ENCODE results near the gene MAP2K4.

The MAP2K4 gene

DNA sequence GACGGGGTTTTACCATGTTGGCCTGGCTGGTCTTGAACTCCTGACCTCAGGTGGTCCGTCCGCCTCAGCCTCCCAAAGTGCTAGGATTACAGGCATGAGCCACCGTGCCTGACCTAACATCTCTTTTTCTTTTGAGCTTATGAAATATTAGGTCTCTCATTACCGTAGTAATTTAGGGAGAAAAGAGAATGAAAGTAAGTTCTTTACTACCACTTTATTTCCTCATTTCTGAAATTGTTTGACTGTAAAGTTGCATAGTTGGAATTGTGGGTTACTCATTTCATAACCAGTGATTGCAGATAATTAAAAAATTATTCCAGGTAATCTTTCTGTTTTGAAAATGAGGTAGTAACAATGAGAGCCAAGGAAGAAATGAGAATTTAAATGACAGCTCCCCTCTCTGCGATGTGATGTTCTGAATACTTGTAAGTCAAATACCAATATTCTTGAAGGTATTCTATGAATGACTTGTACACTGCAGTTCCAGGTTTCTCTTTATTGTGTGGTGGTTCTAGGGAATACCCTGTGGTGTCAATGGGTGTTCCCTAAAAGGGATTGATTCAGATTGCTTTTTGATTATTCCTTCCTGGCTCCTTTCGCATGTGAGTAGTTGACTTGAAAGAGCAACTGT, 28.3 kb downstream of the MAP2K4 start:
- no peak for TF ChIP-seq EZH2 (IDR thresholded peaks at IDR 0.05; ENCODE audit: borderline replicate concordance, low read length)
- TF ChIP-seq, protein P1, sequence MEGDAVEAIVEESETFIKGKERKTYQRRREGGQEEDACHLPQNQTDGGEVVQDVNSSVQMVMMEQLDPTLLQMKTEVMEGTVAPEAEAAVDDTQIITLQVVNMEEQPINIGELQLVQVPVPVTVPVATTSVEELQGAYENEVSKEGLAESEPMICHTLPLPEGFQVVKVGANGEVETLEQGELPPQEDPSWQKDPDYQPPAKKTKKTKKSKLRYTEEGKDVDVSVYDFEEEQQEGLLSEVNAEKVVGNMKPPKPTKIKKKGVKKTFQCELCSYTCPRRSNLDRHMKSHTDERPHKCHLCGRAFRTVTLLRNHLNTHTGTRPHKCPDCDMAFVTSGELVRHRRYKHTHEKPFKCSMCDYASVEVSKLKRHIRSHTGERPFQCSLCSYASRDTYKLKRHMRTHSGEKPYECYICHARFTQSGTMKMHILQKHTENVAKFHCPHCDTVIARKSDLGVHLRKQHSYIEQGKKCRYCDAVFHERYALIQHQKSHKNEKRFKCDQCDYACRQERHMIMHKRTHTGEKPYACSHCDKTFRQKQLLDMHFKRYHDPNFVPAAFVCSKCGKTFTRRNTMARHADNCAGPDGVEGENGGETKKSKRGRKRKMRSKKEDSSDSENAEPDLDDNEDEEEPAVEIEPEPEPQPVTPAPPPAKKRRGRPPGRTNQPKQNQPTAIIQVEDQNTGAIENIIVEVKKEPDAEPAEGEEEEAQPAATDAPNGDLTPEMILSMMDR (IDR thresholded peaks at IDR 0.05; ENCODE audit: low read length) = no peak
- H4K20me1 ChIP-seq (ENCODE audit: insufficient read depth, low read length) = 0 out of 2 replicates have a peak, but pooled peaks cover 2% of the 10 kb centered on the region

DNA sequence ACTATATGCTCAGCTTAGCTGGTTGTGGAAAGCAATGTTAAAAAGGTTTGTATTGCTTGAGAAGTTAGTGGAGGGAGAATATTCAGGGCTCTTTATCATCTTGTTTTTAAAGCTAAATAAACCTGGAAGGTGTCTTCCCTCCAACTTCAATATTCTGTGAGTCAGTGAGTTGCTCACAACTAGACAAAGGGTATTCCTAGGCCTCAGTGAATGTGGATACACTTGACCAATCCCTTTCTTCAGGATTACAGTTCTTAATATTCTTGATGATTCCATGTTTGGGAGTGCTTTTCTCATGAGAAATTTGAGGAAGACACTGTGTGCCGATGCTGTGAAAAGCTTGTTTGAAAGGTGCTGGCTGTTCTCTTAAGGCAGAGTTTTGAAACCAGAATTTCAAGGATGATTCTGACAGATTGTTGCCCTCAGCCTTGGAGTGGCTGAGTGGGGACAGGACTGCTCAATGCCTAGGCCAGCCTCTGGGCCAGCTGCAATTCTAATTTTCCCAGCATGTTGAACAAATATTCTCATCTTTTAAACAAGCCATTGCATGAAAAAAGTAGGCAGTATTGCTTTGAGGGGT, 30.1 kb downstream of the MAP2K4 start:
- H3K9me3 ChIP-seq (ENCODE audit: low read length) = no peaks in the 10 kb centered on the region
- no peaks in the 10 kb centered on the region for H3K27me3 ChIP-seq (ENCODE audit: insufficient read depth, low read length)
- H3K4me2 ChIP-seq (ENCODE audit: low read length) = no peak overlapping the region
- H3K4me3 ChIP-seq (ENCODE audit: low read depth, low read length, poor library complexity, severe bottlenecking) = no peak overlapping the region
- H3K27ac ChIP-seq (ENCODE audit: low read depth, low read length, poor library complexity, severe bottlenecking) = no peak overlapping the region
- H3K4me1 ChIP-seq (ENCODE audit: insufficient read depth, low read length, severe bottlenecking) = no peaks in the 10 kb centered on the region
- H3K79me2 ChIP-seq (ENCODE audit: insufficient read depth, low read length) = peaks cover 51% of the 10 kb centered on the region
- 0 out of 2 replicates have a peak, but pooled peaks cover 4% of the 10 kb centered on the region for H4K20me1 ChIP-seq (ENCODE audit: insufficient read depth, low read length)
- H3K9ac ChIP-seq (ENCODE audit: low read length) = no peak overlapping the region
- no peaks in the 10 kb centered on the region for H3F3A ChIP-seq (ENCODE audit: insufficient read depth, low read length)
- no peaks in the 10 kb centered on the region for H3K36me3 ChIP-seq (ENCODE audit: insufficient read depth, low read length)
- no peak overlapping the region for H2AFZ ChIP-seq (ENCODE audit: low read length)
- H3K9me2 ChIP-seq (ENCODE audit: low read depth, low read length) = no peaks in the 10 kb centered on the region
- TF ChIP-seq, protein P1 (IDR thresholded peaks at IDR 0.05; ENCODE audit: low read length) = no peak
- no peak for TF ChIP-seq EZH2 (IDR thresholded peaks at IDR 0.05; ENCODE audit: borderline replicate concordance, low read length)

More for the DNA sequence above, 28.3 kb downstream of the MAP2K4 start:
- Histone ChIP-seq H3K9ac (ENCODE audit: low read length) (no peak overlapping the region), H3K4me1 (ENCODE audit: insufficient read depth, low read length, severe bottlenecking) (no peaks in the 10 kb centered on the region), H3K27me3 (ENCODE audit: insufficient read depth, low read length) (no peaks in the 10 kb centered on the region), H3K36me3 (ENCODE audit: insufficient read depth, low read length) (no peaks in the 10 kb centered on the region), H3K4me2 (ENCODE audit: low read length) (no peak overlapping the region), H3K4me3 (ENCODE audit: low read depth, low read length, poor library complexity, severe bottlenecking) (no peak overlapping the region), H3K79me2 (ENCODE audit: insufficient read depth, low read length) (peaks cover 56% of the 10 kb centered on the region), H3K9me2 (ENCODE audit: low read depth, low read length) (no peaks in the 10 kb centered on the region), H3K27ac (ENCODE audit: low read depth, low read length, poor library complexity, severe bottlenecking) (no peak overlapping the region), H3K9me3 (ENCODE audit: low read length) (no peaks in the 10 kb centered on the region), H3F3A (ENCODE audit: insufficient read depth, low read length) (no peaks in the 10 kb centered on the region), H2AFZ (ENCODE audit: low read length) (no peak overlapping the region)

DNA sequence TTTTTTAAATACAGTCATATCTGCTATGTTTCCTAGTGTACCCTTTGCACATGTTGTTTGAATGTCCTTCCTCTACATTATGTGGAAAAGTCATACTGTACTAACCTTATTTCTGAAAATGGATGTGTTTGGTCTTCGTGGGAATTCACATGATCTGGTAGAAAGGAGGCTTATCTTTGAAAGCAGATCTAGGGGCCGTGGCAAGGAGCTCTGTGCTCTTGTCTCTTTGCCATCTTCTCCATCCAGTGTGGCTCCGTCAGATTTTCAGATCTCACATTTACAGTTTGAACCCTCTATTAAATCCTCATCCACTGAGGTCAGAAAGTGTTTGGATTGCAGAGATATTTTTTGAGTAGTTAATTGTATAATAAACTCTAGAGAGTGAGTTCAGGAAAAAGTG, 32.9 kb downstream of the MAP2K4 start:
- H3K4me2 ChIP-seq (ENCODE audit: low read length) = no peak overlapping the region
- no peaks in the 10 kb centered on the region for H3F3A ChIP-seq (ENCODE audit: insufficient read depth, low read length)
- no peak overlapping the region for H2AFZ ChIP-seq (ENCODE audit: low read length)
- peaks cover 41% of the 10 kb centered on the region for H3K79me2 ChIP-seq (ENCODE audit: insufficient read depth, low read length)
- no peak overlapping the region for H3K4me3 ChIP-seq (ENCODE audit: low read depth, low read length, poor library complexity, severe bottlenecking)
- no peaks in the 10 kb centered on the region for H3K4me1 ChIP-seq (ENCODE audit: insufficient read depth, low read length, severe bottlenecking)
- no peak overlapping the region for H3K9ac ChIP-seq (ENCODE audit: low read length)
- H4K20me1 ChIP-seq (ENCODE audit: insufficient read depth, low read length) = 0 out of 2 replicates have a peak, but pooled peaks cover 4% of the 10 kb centered on the region
- H3K9me2 ChIP-seq (ENCODE audit: low read depth, low read length) = no peaks in the 10 kb centered on the region
- no peaks in the 10 kb centered on the region for H3K36me3 ChIP-seq (ENCODE audit: insufficient read depth, low read length)
- no peak overlapping the region for H3K27ac ChIP-seq (ENCODE audit: low read depth, low read length, poor library complexity, severe bottlenecking)
- no peaks in the 10 kb centered on the region for H3K27me3 ChIP-seq (ENCODE audit: insufficient read depth, low read length)
- H3K9me3 ChIP-seq (ENCODE audit: low read length) = no peaks in the 10 kb centered on the region
- TF ChIP-seq EZH2 (IDR thresholded peaks at IDR 0.05; ENCODE audit: borderline replicate concordance, low read length) = no peak
- TF ChIP-seq, protein P1 (IDR thresholded peaks at IDR 0.05; ENCODE audit: low read length) = no peak

Measured in OCI-LY1 (cell line).